Hematopoietic multipotent progenitor cell (in vitro differentiated cells): ENCODE measurements around the gene CD300LG. TPM values are rescaled to one million over a fixed set of nuclear protein-coding genes. Genes with fewer than 3 reads are reported as not detected.

Experiments used
- DNase-seq, 3 donors: peaks; one replicate each; pipeline ENCODE4 v3.0.0-alpha.2; 2011 to 2015; ENCODE audit warnings: low read depth in 2 of 3, low spot score in 2 of 3
- total RNA-seq: library from RNA; depleted of rRNA; stranded (reverse); fragments of >200 nt; gene quantifications from one replicate; pipeline ENCODE4 v1.2.3, GENCODE V29; 2012

Gene CD300LG
- total RNA-seq, 1 donor: under 0.01 TPM

DNA sequence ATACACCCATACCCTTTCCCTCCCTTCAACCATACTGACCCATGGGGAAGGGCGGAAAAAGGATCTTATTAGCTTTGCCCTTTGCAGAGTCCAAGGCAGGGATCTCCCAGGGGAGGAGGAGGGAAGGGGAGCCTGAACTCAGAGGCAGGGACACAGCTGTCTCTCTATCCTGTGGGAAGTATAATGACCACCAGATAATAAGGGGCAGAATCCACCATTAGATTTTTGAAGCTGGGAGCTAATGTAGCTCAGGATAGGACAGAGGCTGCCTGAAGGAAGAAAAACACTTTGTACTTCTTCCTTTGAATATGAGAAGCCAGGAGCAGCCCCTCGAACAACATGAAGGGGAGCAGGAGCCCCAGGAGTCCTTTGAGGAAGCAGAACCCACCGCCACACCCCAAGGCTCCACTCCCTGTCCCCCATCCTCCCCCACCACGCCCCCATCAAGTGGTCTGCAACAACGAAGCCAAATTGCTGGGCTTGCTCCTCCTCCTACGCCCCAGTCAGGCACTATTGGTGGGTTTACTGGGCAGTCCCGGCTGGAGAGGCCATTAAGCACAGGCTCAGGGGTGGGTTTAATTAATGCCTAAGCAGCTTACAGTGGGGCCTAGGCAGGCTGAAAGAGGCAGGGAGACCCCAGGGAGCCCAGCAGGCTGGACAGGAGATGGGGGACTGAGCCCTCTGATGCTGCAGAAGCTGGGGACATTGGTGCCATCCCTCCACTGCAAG is 55.0 kb downstream of the CD300LG start:
- no peak for DNase-seq

- DNase-seq: no peak
These were observed 58.5 kb downstream of the CD300LG start for GRCh38 chr17:43905400-43905984.

GRCh38 chr17:43905985-43906852 is 59.2 kb downstream of the CD300LG start:
- peak in 1 of 3 donors; percentile 72 for DNase-seq

GRCh38 chr17:43906951-43907424 is 60.0 kb downstream of the CD300LG start:
- DNase-seq: peak in 1 of 3 donors; percentile 28

GRCh38 chr17:43907425-43907981 is 60.5 kb downstream of the CD300LG start, which contains the start of gene MPP2:
Gene MPP2 (minus strand): TSS chr17:43907536. CDS start chr17:43904460, 3,076 bp downstream.
- DNase-seq: peak in 2 of 3 donors; percentile 73 to 80

- peak in 1 of 3 donors; percentile 70 for DNase-seq
These were observed 61.2 kb downstream of the CD300LG start for GRCh38 chr17:43907998-43908721.

DNA sequence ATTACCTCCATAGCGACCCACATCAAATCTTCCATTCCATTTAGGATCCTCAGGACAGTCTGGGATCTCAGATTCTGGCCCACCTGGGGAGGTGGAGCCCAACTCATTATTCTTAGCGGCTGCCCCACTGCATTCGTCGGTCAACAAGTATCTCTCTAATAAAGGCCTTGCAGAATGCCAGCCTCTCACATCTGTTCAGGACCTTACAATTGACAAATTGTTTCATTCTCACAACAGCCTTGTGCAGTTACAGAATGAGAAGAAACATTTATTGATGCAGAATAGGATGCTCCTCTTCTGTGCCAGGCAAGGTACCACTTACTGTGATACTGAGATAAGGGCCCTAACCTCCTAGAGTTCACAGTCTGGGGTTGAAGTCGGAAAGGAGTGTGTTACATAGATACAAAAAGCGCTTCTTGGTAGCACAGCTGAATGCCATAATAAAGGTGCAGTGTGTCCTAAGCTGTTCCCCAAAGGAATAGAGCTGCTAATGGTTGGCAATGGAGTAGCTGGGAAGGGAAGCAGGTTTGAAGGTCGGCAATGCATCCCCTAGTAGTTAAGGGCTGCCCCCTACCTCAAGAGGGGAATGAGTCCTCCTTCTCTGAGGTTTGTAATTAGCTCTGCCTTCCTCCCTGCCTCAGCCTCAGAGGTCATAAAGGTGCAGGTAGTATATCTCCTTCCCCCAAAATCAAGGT is 62.7 kb downstream of the CD300LG start:
- DNase-seq: no peak

DNA sequence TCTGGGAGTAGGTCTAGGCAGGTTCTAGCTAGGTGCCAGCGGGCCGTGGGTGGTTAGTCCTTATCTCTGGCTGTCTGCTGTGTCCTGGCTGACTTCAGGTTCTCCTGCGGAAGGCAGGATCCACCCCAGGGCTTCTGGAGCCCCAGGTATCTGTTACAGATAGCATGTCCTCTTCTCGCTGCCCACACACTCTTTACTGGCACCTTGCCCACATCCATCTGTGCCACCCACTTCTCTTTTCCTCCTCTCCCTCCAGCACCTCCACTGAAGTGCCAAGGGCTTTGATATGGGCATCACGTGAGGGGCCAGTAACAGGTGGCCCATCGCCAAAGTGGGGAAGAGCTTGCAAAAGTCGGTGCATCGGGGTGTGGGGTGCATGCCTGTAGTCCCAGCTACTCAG is 64.9 kb downstream of the CD300LG start:
- no peak for DNase-seq

DNA sequence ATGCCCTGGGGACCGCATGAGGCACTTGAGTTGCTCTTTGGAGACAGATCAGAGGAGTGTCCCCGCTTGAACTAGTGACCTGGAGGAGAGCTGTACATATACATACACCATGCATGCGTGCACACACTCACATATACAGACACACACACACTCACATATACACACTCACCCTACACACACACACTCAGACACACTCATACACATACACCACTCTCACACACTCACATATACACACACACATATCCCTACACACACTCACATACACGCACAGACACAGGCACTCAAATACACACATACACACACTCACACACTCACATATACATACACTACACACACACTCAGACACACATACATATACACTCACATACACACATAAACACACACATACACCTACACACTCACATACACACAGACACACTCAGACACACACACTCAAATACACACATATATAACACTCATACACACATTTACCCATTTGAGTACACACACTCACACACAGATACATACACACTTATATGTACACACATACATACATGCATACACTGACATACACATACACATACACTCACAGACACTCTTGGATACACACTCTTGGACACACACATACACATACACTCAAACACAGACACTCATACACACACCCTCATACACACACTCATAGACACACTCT is 65.8 kb downstream of the CD300LG start:
- no peak for DNase-seq

Other genes with a start within 250 kb of the CD300LG start
- gene MEOX1, start 185.3 kb upstream of the CD300LG start, total RNA-seq: not detected
- gene SOST, start 88.4 kb upstream of the CD300LG start, total RNA-seq: not detected
- gene DUSP3, start 68.2 kb upstream of the CD300LG start, total RNA-seq: 78.6 TPM
- gene CFAP97D1, start 66.7 kb upstream of the CD300LG start, total RNA-seq: under 0.01 TPM
- gene MPP3, start 14.0 kb upstream of the CD300LG start, total RNA-seq: 1.9 TPM
- 0.81 TPM for gene MPP2, start 60.4 kb downstream of the CD300LG start, total RNA-seq
- 0.27 TPM for gene PPY, start 95.3 kb downstream of the CD300LG start, total RNA-seq
- not detected for gene PYY, start 106.8 kb downstream of the CD300LG start, total RNA-seq
- under 0.01 TPM for gene NAGS, start 157.4 kb downstream of the CD300LG start, total RNA-seq
- 141 TPM for gene TMEM101, start 167.8 kb downstream of the CD300LG start, total RNA-seq
- 17.8 TPM for gene LSM12, start 219.5 kb downstream of the CD300LG start, total RNA-seq
- 60.1 TPM for gene G6PC3, start 223.6 kb downstream of the CD300LG start, total RNA-seq